ENCODE results near the gene BTNL9. TPM values are rescaled to one million over a fixed set of nuclear protein-coding genes. Genes with fewer than 3 reads are reported as not detected.

Gene BTNL9
- polyA plus RNA-seq, 3 donors, result not detected

- Histone ChIP-seq H3K4me1 (ENCODE audit: control insufficient read depth in 1 of 2, insufficient read depth in 2 of 2, low read length in 2 of 2) (peaks cover 0 to 11% of the 10 kb centered on the region in 2 donors), H3K9ac (ENCODE audit: insufficient read depth, low read length, poor library complexity, severe bottlenecking) (no peak overlapping the region), H3K79me2 (ENCODE audit: insufficient read depth, low read length) (no peaks in the 10 kb centered on the region), H3K27me3 (ENCODE audit: control insufficient read depth in 2 of 2, insufficient read depth in 2 of 2, low read length in 2 of 2) (peaks cover 60 to 93% of the 10 kb centered on the region in 2 donors), H2AFZ (ENCODE audit: insufficient read depth, low read depth, low read length, poor library complexity, severe bottlenecking) (no peak overlapping the region), H3K9me3 (replicated peaks in 1 of 2; ENCODE audit: control insufficient read depth in 1 of 2, insufficient read depth in 1 of 2, low read length in 2 of 2) (peaks cover 0 to 24% of the 10 kb centered on the region in 2 donors), H3K27ac (ENCODE audit: low read depth in 1 of 2, low read length in 2 of 2) (no peak overlapping the region), H4K20me1 (ENCODE audit: insufficient read depth, low read length) (no peaks in the 10 kb centered on the region), H3K4me2 (replicated peaks; ENCODE audit: extremely low read depth, low read length, poor library complexity, severe bottlenecking) (no peak overlapping the region), H3K4me3 (replicated peaks in 1 of 3; ENCODE audit: low read depth in 2 of 3, low read length in 3 of 3) (no peak overlapping the region), H3K36me3 (replicated peaks in 1 of 2; ENCODE audit: control insufficient read depth in 1 of 2, insufficient read depth in 2 of 2, low read length in 2 of 2) (no peaks in the 10 kb centered on the region)
- peaks cover 11% of the 10 kb centered on the region for H3K4me1 Mint-ChIP-seq
- no peak for TF ChIP-seq CTCF (IDR thresholded peaks at IDR 0.05)
- WGBS (ENCODE audit: insufficient coverage), result no CpG with 5 or more reads among the region's 7 CpGs
- H3K9me3 Mint-ChIP-seq, result peaks cover 0 to 38% (median 18%) of the 10 kb centered on the region in 7 donors
- peaks cover 4 to 10% of the 10 kb centered on the region in 2 donors for H3K36me3 Mint-ChIP-seq
- no peak overlapping the region for H3K27ac Mint-ChIP-seq
- peak overlapping the region in 1 of 2 donors; percentile 88 for H3K4me3 Mint-ChIP-seq
- intact Hi-C loops (cut with micrococcal nuclease), result no loop called here
- H3K27me3 Mint-ChIP-seq (ENCODE audit: low read depth in 3 of 3), result peaks cover 69 to 97% (median 81%) of the 10 kb centered on the region in 3 donors
- no peak for DNase-seq
Observed at GRCh38 chr5:181054138-181054537, 14.1 kb downstream of the BTNL9 start.

DNA sequence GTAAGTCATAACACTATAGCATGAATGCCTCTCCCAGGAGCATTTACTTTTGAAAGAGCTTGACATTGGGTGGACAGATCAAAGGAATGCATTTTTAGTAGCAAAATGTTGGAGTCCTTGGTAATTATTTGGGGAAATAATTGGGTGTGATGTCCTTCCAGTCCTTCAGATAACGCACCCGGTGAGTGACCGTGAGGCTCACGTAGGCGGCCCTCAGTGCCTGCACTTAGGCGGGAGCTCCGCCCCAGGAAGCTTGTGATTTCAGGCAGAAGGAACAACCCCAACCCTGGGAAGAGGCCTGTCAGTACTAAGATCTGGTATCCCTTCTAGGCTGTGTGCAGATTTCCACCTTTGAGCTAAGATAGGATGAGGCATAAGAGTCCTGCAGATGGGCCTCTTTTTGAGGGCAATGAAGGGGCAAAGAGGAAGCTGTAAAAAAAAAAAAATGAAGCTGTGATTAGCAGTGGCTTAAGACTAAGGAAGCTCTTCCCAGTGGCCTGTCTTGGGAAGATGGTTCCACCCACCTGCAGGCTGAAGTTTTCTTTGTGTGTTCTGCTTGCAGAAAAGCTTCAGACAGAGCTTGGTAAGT is 14.9 kb downstream of the BTNL9 start:
- Histone ChIP-seq H3K4me3 (replicated peaks in 1 of 3; ENCODE audit: low read depth in 2 of 3, low read length in 3 of 3) (no peak overlapping the region), H3K9ac (ENCODE audit: insufficient read depth, low read length, poor library complexity, severe bottlenecking) (no peak overlapping the region), H2AFZ (ENCODE audit: insufficient read depth, low read depth, low read length, poor library complexity, severe bottlenecking) (no peak overlapping the region), H3K4me2 (replicated peaks; ENCODE audit: extremely low read depth, low read length, poor library complexity, severe bottlenecking) (no peak overlapping the region), H3K36me3 (replicated peaks in 1 of 2; ENCODE audit: control insufficient read depth in 1 of 2, insufficient read depth in 2 of 2, low read length in 2 of 2) (no peaks in the 10 kb centered on the region), H3K9me3 (replicated peaks in 1 of 2; ENCODE audit: control insufficient read depth in 1 of 2, insufficient read depth in 1 of 2, low read length in 2 of 2) (peaks cover 0 to 31% of the 10 kb centered on the region in 2 donors), H3K27ac (ENCODE audit: low read depth in 1 of 2, low read length in 2 of 2) (no peak overlapping the region), H3K4me1 (ENCODE audit: control insufficient read depth in 1 of 2, insufficient read depth in 2 of 2, low read length in 2 of 2) (peaks cover 0 to 11% of the 10 kb centered on the region in 2 donors), H3K27me3 (ENCODE audit: control insufficient read depth in 2 of 2, insufficient read depth in 2 of 2, low read length in 2 of 2) (peaks cover 65 to 92% of the 10 kb centered on the region in 2 donors), H4K20me1 (ENCODE audit: insufficient read depth, low read length) (no peaks in the 10 kb centered on the region), H3K79me2 (ENCODE audit: insufficient read depth, low read length) (no peaks in the 10 kb centered on the region)
- Mint-ChIP-seq H3K9me3 (peaks cover 0 to 35% (median 18%) of the 10 kb centered on the region in 7 donors), H3K4me1 (peaks cover 11% of the 10 kb centered on the region), H3K27me3 (ENCODE audit: low read depth in 3 of 3) (peaks cover 74 to 97% (median 85%) of the 10 kb centered on the region in 3 donors), H3K36me3 (peaks cover 4 to 10% of the 10 kb centered on the region in 2 donors), H3K27ac (no peak overlapping the region), H3K4me3 (peak overlapping the region in 1 of 2 donors; percentile 88)
- intact Hi-C loops (cut with micrococcal nuclease), result no loop called here
- no peak for DNase-seq
- 54% methylated on average over 4 of the region's 7 CpGs for WGBS (ENCODE audit: insufficient coverage)
- TF ChIP-seq CTCF (IDR thresholded peaks at IDR 0.05), result no peak

Measured in CD14-positive monocyte (primary cell).